ENCODE measurements around the gene SIGLEC10.

SIGLEC10 gene

DNA sequence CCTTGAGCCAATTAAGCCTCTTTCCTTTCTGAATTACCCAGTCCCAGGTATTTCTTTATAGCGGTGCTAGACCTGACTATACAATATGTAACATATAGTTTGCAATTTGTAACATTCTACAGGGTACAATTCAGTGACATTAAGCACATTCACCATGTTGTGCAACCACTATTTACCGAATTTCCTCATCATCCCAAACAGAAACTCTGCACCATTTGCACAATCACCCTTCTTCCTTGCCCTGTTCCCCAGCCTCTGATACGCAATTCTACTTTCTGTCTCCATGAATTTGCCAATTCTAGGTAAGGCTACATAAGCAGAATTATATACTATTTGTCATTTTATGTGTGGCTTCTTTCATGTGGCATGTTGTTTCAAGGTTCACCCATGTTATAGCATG is 13.7 kb upstream of the SIGLEC10 start:
- H3K27me3 ChIP-seq (ENCODE audit: insufficient read depth, low read length, poor library complexity) = no peaks in the 10 kb centered on the region
- TF ChIP-seq, protein P1, sequence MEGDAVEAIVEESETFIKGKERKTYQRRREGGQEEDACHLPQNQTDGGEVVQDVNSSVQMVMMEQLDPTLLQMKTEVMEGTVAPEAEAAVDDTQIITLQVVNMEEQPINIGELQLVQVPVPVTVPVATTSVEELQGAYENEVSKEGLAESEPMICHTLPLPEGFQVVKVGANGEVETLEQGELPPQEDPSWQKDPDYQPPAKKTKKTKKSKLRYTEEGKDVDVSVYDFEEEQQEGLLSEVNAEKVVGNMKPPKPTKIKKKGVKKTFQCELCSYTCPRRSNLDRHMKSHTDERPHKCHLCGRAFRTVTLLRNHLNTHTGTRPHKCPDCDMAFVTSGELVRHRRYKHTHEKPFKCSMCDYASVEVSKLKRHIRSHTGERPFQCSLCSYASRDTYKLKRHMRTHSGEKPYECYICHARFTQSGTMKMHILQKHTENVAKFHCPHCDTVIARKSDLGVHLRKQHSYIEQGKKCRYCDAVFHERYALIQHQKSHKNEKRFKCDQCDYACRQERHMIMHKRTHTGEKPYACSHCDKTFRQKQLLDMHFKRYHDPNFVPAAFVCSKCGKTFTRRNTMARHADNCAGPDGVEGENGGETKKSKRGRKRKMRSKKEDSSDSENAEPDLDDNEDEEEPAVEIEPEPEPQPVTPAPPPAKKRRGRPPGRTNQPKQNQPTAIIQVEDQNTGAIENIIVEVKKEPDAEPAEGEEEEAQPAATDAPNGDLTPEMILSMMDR (IDR thresholded peaks at IDR 0.05; ENCODE audit: borderline replicate concordance, extremely low read depth, low read length, poor library complexity, severe bottlenecking) = no peak
- TF ChIP-seq EZH2 (IDR thresholded peaks at IDR 0.05; ENCODE audit: borderline replicate concordance, low read depth, low read length, severe bottlenecking) = no peak
- ATAC-seq (ENCODE audit: insufficient read depth, low read depth) = no peak

DNA sequence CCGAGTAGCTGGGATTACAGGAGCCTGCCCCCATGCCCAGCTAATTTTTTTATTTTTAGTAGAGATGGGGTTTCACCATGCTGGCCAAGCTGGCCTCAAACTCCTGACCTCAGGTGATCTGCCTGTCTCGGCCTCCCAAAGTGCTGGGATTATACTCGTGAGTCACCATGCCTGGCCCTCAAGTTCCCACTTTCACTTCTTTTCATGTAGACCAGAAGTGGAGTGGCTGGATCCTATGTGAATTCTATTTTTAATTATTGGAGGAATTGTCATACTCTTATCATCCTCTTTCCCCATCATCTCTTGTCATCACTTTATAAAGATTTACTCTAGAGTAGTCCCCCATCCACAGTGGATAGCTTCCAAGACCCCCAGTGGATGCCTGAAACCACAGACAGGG is 12.8 kb upstream of the SIGLEC10 start:
- ATAC-seq (ENCODE audit: insufficient read depth, low read depth) = no peak
- Histone ChIP-seq H3K9ac (ENCODE audit: low read depth, low read length) (no peak overlapping the region), H3K4me2 (ENCODE audit: insufficient read depth, low read length) (no peak overlapping the region), H2AFZ (ENCODE audit: low read depth, low read length) (no peak overlapping the region), H3K36me3 (ENCODE audit: insufficient read depth, low read length) (no peaks in the 10 kb centered on the region), H3K4me1 (ENCODE audit: insufficient read depth, low read length) (no peaks in the 10 kb centered on the region), H4K20me1 (ENCODE audit: insufficient read depth, low read length) (peaks cover 4% of the 10 kb centered on the region; the same call in 1 of the 2 replicates), H3K79me2 (ENCODE audit: insufficient read depth, low read length) (no peaks in the 10 kb centered on the region), H3K9me3 (ENCODE audit: insufficient read depth, low read length, severe bottlenecking) (no peaks in the 10 kb centered on the region), H3K27me3 (ENCODE audit: insufficient read depth, low read length, poor library complexity) (no peaks in the 10 kb centered on the region), H3K27ac (ENCODE audit: low read length) (no peak overlapping the region), H3K4me3 (ENCODE audit: low read depth in 1 of 2, low read length in 2 of 2) (no peak overlapping the region)
- TF ChIP-seq EZH2 (IDR thresholded peaks at IDR 0.05; ENCODE audit: borderline replicate concordance, low read depth, low read length, severe bottlenecking) = no peak
- TF ChIP-seq, protein P1 (IDR thresholded peaks at IDR 0.05; ENCODE audit: borderline replicate concordance, extremely low read depth, low read length, poor library complexity, severe bottlenecking) = no peak
- no peak for DNase-seq

More for the DNA sequence above, 13.7 kb upstream of the SIGLEC10 start:
- Histone ChIP-seq H3K27ac (ENCODE audit: low read length) (no peak overlapping the region), H3K4me2 (ENCODE audit: insufficient read depth, low read length) (no peak overlapping the region), H3K4me1 (ENCODE audit: insufficient read depth, low read length) (no peaks in the 10 kb centered on the region), H2AFZ (ENCODE audit: low read depth, low read length) (no peak overlapping the region), H3K9ac (ENCODE audit: low read depth, low read length) (no peak overlapping the region), H4K20me1 (ENCODE audit: insufficient read depth, low read length) (no peaks in the 10 kb centered on the region), H3K4me3 (ENCODE audit: low read depth in 1 of 2, low read length in 2 of 2) (no peak overlapping the region), H3K36me3 (ENCODE audit: insufficient read depth, low read length) (no peaks in the 10 kb centered on the region), H3K79me2 (ENCODE audit: insufficient read depth, low read length) (no peaks in the 10 kb centered on the region), H3K9me3 (ENCODE audit: insufficient read depth, low read length, severe bottlenecking) (no peaks in the 10 kb centered on the region)
- no peak for DNase-seq

DNA sequence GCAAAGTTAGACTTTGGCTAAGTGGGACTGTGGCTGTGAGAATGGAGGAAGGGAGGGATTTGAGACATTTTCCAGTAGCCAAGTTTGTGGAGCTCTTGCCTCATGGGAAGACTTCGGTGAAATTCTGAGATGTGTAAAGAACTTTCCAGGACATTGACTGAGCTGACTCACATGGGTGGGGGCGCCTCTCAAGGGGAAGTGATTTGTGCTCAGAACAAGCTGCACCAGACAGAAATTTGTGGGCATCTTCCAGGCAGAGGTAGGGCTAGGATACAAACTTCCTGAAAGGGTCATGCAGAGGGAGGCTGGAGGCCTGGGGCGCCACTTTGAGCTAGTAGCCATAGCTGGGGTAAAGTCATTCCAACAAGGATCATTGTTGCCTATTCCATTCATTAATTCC is 9.8 kb upstream of the SIGLEC10 start:
- Histone ChIP-seq H3K79me2 (ENCODE audit: insufficient read depth, low read length) (no peaks in the 10 kb centered on the region), H3K4me3 (ENCODE audit: low read depth in 1 of 2, low read length in 2 of 2) (no peak overlapping the region), H2AFZ (ENCODE audit: low read depth, low read length) (no peak overlapping the region), H4K20me1 (ENCODE audit: insufficient read depth, low read length) (peaks cover 4% of the 10 kb centered on the region; the same call in 1 of the 2 replicates), H3K27me3 (ENCODE audit: insufficient read depth, low read length, poor library complexity) (no peaks in the 10 kb centered on the region), H3K9ac (ENCODE audit: low read depth, low read length) (no peak overlapping the region), H3K4me2 (ENCODE audit: insufficient read depth, low read length) (no peak overlapping the region), H3K36me3 (ENCODE audit: insufficient read depth, low read length) (no peaks in the 10 kb centered on the region), H3K27ac (ENCODE audit: low read length) (no peak overlapping the region), H3K4me1 (ENCODE audit: insufficient read depth, low read length) (no peaks in the 10 kb centered on the region), H3K9me3 (ENCODE audit: insufficient read depth, low read length, severe bottlenecking) (no peaks in the 10 kb centered on the region)
- DNase-seq (no peak), ATAC-seq (ENCODE audit: insufficient read depth, low read depth) (no peak)
- TF ChIP-seq, protein P1 (IDR thresholded peaks at IDR 0.05; ENCODE audit: borderline replicate concordance, extremely low read depth, low read length, poor library complexity, severe bottlenecking) = no peak
- TF ChIP-seq EZH2 (IDR thresholded peaks at IDR 0.05; ENCODE audit: borderline replicate concordance, low read depth, low read length, severe bottlenecking) = no peak

DNA sequence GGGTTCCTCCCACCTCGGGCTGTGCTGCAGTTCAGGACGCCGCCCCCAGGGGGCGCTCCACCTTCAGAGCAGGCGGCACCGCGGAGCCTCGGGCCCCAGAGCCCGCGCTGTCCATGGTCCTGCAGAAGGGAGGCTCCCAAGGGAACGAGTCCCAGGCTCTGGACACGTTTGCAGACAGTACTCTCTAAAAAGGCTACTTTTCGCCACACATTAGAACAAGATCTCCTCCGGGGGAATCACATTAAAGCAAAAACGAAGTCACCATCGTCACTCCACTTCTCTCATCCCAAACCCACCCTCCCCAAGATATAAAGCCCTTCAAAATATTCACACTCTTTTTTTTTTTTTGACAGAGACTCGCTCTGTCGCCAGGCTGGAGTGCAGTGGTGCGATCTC is 4.6 kb upstream of the SIGLEC10 start:
- Histone ChIP-seq H3K4me1 (ENCODE audit: insufficient read depth, low read length) (no peaks in the 10 kb centered on the region), H4K20me1 (ENCODE audit: insufficient read depth, low read length) (peaks cover 4% of the 10 kb centered on the region; the same call in 1 of the 2 replicates), H3K9me3 (ENCODE audit: insufficient read depth, low read length, severe bottlenecking) (no peaks in the 10 kb centered on the region), H3K27ac (ENCODE audit: low read length) (no peak overlapping the region), H3K4me3 (ENCODE audit: low read depth in 1 of 2, low read length in 2 of 2) (no peak overlapping the region), H3K79me2 (ENCODE audit: insufficient read depth, low read length) (no peaks in the 10 kb centered on the region), H2AFZ (ENCODE audit: low read depth, low read length) (no peak overlapping the region), H3K36me3 (ENCODE audit: insufficient read depth, low read length) (no peaks in the 10 kb centered on the region), H3K27me3 (ENCODE audit: insufficient read depth, low read length, poor library complexity) (no peaks in the 10 kb centered on the region), H3K9ac (ENCODE audit: low read depth, low read length) (no peak overlapping the region), H3K4me2 (ENCODE audit: insufficient read depth, low read length) (no peak overlapping the region)
- peak; percentile 85 for DNase-seq
- TF ChIP-seq, protein P1 (IDR thresholded peaks at IDR 0.05; ENCODE audit: borderline replicate concordance, extremely low read depth, low read length, poor library complexity, severe bottlenecking) = peak; percentile 99
- no peak for TF ChIP-seq EZH2 (IDR thresholded peaks at IDR 0.05; ENCODE audit: borderline replicate concordance, low read depth, low read length, severe bottlenecking)
- peak; percentile 90 for ATAC-seq (ENCODE audit: insufficient read depth, low read depth)

Measured in DND-41 (cell line).